RWPE1 (cell line): ENCODE data around the gene MAPK9.
A peak's percentile ranks its signal among the peaks of the same experiment; 100 is the strongest.

Source experiments
- CTCF ChIA-PET: fragments of 350-600 bp; sonication (Branson Sonifier 250); formaldehyde crosslinking; extraction: SDS; loops from one replicate; lab custom pipeline; 2021; lab: Yijun Ruan, JAX
- POLR2A ChIA-PET: fragments of 400-600 bp; formaldehyde crosslinking; extraction: SDS; loops from one replicate; lab custom pipeline; 2020; ENCODE audit warnings: antibody characterized with exemption; ENCODE audit not compliant: low non-redundant PET; lab: Yijun Ruan, JAX
- DNase-seq: peaks from one replicate; pipeline ENCODE4 v3.0.0; 2012; ENCODE audit warnings: low spot score
- H3K27ac ChIP-seq: fragments of 450-650 bp; 2 replicates; pipeline ENCODE4 v1.5.1; 2017
- CTCF ChIP-seq: fragments of 450-650 bp; conservative IDR thresholded peaks from 2 replicates; pipeline ENCODE4 v1.5.1; 2017; ENCODE audit warnings: low read depth, mild to moderate bottlenecking

Gene MAPK9

GRCh38 chr5:180238631-180239030 is 53.3 kb downstream of the MAPK9 start:
- CTCF ChIA-PET, result no interaction called here
- TF ChIP-seq CTCF, result no peak
- POLR2A ChIA-PET, result no interaction called here
- H3K27ac ChIP-seq, result no peak overlapping the region
- DNase-seq, result no peak

- POLR2A ChIA-PET, result no interaction called here
- CTCF ChIA-PET, result interaction anchor here (0.9 kb wide), 1 partner anchor 405 kb away, joined by 3 read pairs; no protein-coding TSS in a partner anchor
- no peak for TF ChIP-seq CTCF
- peak; percentile 20 for DNase-seq
- no peak overlapping the region for H3K27ac ChIP-seq
Observed at GRCh38 chr5:180235846-180236245, 56.0 kb downstream of the MAPK9 start.

- TF ChIP-seq CTCF, result no peak
- CTCF ChIA-PET, result interaction anchor here (0.9 kb wide), 1 partner anchor 406 kb away, joined by 3 read pairs; no protein-coding TSS in a partner anchor
- no peak overlapping the region for H3K27ac ChIP-seq
- DNase-seq, result no peak
- POLR2A ChIA-PET, result no interaction called here
Observed at GRCh38 chr5:180235077-180235476, 56.8 kb downstream of the MAPK9 start.

- no peak overlapping the region for H3K27ac ChIP-seq
- ChIA-PET CTCF (interaction anchor here (0.6 kb wide), 3 partner anchors 26 to 88 kb away, joined by 3 to 6 read pairs (median 4); no protein-coding TSS in a partner anchor), POLR2A (no interaction called here)
- no peak for TF ChIP-seq CTCF
- no peak for DNase-seq
Observed at GRCh38 chr5:180234271-180234670, 57.6 kb downstream of the MAPK9 start.

GRCh38 chr5:180233729-180234128 is 58.2 kb downstream of the MAPK9 start:
- POLR2A ChIA-PET, result no interaction called here
- TF ChIP-seq CTCF, result no peak
- no peak overlapping the region for H3K27ac ChIP-seq
- CTCF ChIA-PET, result interaction anchor here (0.6 kb wide), 2 partner anchors 26 to 88 kb away, joined by 3 to 4 read pairs; no protein-coding TSS in a partner anchor
- DNase-seq, result no peak

GRCh38 chr5:180230017-180230416 is 61.9 kb downstream of the MAPK9 start:
- DNase-seq, result no peak
- H3K27ac ChIP-seq, result no peak overlapping the region
- POLR2A ChIA-PET, result no interaction called here
- CTCF ChIA-PET, result no interaction called here
- no peak for TF ChIP-seq CTCF
